GM18498 (cell line): Measurements from ENCODE around the gene STT3B.

Experiments used
- ATAC-seq: cut with Tn5 transposase; IDR thresholded peaks from one replicate; pipeline ENCODE4 v1.9.1; 2021; ENCODE audit warnings: mild to moderate bottlenecking, moderate library complexity; ENCODE audit not compliant: unreplicated experiment

Gene STT3B

DNA sequence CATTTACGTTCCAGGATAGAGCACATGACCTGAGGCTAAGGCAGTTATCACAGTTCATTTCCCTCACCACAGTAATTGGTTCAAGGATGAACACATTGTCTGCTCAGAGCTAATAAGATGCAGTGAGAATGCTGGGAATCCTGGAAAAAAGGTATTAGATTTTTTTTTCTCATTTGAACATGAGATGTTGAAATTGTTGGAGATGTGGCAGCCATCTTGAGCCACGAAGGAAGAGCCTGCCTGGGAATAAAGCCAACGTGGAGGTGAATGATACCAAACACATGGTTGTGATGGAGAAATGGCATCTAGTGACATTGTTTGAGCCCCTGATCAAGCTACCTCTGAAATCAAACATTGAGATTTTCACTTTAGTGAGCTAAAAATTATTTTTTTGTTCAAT is 16.0 kb upstream of the STT3B start:
- no peak for ATAC-seq

DNA sequence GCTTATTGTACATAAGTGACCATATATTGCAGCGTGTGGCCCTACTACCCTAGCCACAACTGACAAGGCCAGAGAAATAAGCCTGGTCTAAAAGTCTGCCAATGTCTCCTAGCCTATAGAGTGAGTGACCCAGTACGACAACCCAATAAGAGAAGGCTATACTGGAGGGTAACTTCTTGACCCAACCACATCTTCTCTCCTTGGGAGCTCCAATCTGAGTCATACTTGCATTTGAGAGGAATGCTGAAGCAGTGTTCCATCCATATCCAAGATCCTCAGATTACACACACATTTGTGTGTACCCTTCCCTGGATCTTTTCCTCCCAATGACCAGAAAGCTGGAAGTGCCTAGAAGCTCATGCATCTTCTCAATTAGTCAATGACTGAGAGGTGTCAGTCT is 11.3 kb upstream of the STT3B start:
- no peak for ATAC-seq

- peak; percentile 65 for ATAC-seq
Measured at GRCh38 chr3:31522152-31522551, 10.6 kb upstream of the STT3B start.

GRCh38 chr3:31523543-31523942 is 9.2 kb upstream of the STT3B start:
- ATAC-seq: no peak

GRCh38 chr3:31525532-31525931 is 7.2 kb upstream of the STT3B start:
- ATAC-seq: no peak

GRCh38 chr3:31529421-31529820 is 3.3 kb upstream of the STT3B start:
- no peak for ATAC-seq

- no peak for ATAC-seq
Measured at GRCh38 chr3:31530039-31530959, 2.4 kb upstream of the STT3B start.

DNA sequence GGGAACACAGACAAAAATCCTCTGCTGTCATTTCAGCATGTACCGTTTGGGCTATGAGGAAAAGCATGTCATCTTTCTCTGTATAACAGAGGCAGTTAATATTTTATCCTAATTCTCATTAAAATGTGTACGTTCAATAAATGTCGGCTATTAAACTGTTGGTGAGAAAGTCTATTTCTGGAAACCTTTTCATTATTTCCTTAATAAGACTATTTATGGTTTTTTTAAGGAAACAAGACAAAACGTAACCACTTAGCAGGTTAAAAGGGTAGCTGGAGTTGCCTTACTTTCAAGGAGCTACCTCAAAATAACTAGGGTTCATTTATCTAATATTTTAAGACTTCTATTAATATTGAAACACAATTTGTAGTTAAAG is 1.8 kb upstream of the STT3B start:
- no peak for ATAC-seq

- ATAC-seq: no peak
Measured at GRCh38 chr3:31531452-31531991, 1.2 kb upstream of the STT3B start.

GRCh38 chr3:31531992-31532586 is 636 bp upstream of the STT3B start:
- peak; percentile 89 for ATAC-seq

GRCh38 chr3:31533169-31534064 is 692 bp downstream of the STT3B start:
- peak; percentile 7 for ATAC-seq

DNA sequence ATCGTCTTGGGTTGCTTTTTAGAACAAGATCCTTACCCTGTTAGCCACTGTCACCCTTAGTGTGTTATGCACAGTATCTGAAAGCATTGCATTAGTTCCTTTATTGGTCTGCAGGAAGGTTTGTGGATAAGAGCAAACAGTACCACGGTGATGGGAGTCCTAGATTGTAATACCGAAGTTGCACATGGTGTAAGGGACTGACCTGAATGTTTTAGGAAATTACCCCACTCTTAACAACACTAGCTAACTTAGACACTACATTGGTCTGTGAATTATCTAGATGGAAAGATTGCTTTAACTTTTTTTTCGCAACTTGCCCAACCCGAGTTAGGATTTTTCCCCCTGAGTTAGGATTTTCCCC is 1.3 kb downstream of the STT3B start:
- no peak for ATAC-seq

GRCh38 chr3:31536497-31536896 is 3.8 kb downstream of the STT3B start:
- ATAC-seq: no peak

DNA sequence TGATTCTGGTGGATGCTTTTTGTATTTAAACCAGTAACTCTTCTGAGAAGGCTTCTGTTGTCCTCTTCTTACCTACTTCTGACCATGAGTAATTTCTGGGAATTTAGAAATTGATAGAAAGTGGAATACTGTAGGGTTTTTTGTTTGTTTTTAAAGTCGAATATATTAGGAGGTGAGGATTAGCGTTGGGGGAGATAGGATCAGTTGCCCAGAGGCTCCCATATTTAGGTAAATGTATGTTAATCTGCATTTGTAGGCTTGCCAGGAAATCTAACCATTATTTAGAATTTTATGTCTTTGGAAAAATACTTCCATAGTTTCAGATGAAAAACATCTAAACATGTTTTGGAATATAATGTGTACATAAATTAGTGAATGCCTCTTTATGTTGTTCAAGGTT is 6.1 kb downstream of the STT3B start:
- ATAC-seq: no peak

- ATAC-seq: no peak
Measured at GRCh38 chr3:31539275-31539674, 6.5 kb downstream of the STT3B start.

GRCh38 chr3:31541089-31541488 is 8.4 kb downstream of the STT3B start:
- no peak for ATAC-seq

- ATAC-seq: no peak
Measured at GRCh38 chr3:31542246-31542645, 9.5 kb downstream of the STT3B start.

- no peak for ATAC-seq
Measured at GRCh38 chr3:31543375-31543774, 10.7 kb downstream of the STT3B start.

DNA sequence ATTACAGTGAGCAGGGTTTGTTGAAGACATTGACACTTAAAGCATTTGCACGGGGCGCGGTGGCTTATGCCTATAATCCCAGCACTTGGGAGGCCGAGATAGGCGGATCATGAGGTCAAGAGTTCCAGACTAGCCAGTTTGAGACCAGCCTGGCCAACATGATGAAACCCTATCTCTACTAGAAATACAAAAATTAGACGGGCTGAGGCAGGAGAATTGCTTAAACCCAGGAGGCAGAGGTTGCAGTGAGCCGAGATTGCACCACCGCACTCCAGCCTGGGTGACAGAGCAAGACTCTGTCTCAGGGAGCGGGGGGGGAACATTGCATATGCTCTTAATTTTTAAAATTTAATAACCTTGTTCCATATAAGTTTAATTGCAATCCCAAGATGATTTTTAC is 11.9 kb downstream of the STT3B start:
- ATAC-seq: no peak

DNA sequence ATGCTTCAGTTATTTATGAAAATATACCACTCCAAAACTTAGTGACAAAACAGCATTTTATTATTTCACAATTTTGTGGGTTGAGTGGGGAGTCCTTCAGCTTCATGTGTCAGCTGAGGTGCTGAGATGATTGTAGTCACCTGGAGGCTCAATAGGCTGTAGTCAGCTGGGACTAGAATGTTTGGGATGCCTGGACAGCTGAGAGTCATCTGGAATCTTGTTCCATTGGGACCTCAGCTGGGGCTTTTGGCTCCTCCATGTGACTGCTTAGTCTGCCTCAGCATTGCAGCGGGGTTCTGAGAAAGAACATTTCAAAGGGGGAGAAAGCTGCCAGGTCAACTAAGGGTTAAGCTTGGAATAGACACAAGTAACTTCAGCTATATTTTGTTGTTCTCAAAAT is 13.4 kb downstream of the STT3B start:
- no peak for ATAC-seq

GRCh38 chr3:31546725-31547124 is 14.0 kb downstream of the STT3B start:
- no peak for ATAC-seq
